AML-193 (cell line): ENCODE results near the gene WWOX.
"Not testable (repeated sequence)": the region's sequence is repeated elsewhere in the genome, so short reads cannot be mapped to it uniquely, and the experiment has no call there.

Source experiments
- DNase-seq, 2 experiments: peaks; one replicate each; lab custom pipeline; 2025; lab: John Stamatoyannopoulos, UW

WWOX gene

DNA sequence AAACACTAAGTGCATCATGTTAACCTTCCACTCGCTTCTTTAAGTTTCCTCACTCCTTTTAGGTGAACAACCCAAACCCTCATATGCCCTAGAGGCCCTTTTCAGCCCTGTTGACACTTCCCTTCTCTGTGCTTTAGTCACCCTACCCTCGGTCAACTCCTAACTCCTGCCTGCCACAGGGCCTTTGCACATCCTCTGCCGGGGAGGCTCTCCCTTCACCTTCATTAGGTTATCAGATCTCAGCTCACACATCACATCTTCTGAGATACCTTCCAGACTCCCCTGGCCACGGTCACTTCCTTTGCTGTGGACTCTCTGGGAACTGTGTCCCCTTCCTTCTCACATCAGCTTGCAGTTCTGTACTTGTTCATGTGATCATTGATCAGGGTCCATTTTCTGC lies 926.7 kb downstream of the WWOX start:
- no peak for DNase-seq

GRCh38 chr16:79036541-79036940 lies 937.1 kb downstream of the WWOX start:
- no peak for DNase-seq

DNA sequence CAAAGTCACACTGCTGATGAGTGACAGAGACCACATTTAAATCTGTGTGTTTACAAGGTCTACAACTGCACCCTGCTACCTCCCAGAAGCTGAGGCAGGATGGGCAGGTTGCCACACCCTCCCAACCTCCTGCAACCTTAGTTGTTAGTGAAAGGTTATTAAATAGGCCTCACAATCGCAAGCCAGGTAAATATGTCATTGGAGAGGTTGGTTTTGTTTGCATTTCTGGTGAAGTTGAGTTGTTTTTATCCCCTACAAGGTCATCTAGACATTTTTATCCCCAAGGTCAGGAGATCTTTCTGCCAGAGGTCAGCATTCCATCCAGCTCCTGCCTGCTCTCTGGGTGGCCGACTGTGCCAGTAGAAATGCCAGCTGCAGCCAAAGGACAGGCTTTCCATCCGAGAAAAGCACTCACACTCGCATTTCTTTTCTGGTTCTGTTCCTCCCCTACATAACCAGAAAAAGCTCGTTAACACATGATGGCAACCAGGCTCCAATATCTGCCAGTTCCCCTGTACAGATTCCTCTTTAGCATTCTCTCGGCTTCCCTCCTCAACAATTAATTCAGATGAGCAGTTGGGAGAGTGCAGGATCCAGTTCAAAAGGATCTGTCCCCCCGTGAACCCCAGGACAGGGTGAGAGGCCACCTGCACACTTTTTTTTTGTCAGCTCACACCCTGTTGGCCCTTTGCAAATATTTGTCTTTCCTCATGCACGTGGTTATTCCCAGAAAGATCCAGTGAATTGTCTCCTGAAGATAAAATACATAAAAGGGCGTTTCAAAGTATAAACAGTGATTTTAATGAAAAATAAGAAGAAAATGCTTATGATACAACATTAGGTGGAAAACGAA lies 938.3 kb downstream of the WWOX start:
- DNase-seq: no peak

- no peak for DNase-seq
These were observed 941.8 kb downstream of the WWOX start for GRCh38 chr16:79041206-79041605.

- DNase-seq: no peak
These were observed 942.7 kb downstream of the WWOX start for GRCh38 chr16:79042141-79042540.

DNA sequence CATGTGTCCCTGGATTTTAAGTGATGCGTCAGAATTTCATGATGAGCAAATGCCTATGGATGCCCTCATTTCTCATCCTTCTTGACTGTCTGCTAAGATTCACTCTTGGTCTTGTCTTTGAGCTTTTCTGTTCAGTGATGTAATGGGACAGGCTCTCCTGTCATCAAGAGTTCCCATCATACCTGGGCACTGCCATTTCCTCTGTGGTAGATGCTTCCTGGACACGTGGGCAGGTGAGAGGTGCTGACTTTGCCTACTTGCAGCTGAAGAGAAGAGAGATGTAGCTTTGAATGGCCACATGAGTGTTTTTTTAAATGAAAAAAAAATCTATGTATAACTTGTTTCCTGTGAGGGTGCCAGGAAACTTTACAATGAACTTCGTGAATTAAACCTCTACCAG lies 943.4 kb downstream of the WWOX start:
- DNase-seq: no peak

DNA sequence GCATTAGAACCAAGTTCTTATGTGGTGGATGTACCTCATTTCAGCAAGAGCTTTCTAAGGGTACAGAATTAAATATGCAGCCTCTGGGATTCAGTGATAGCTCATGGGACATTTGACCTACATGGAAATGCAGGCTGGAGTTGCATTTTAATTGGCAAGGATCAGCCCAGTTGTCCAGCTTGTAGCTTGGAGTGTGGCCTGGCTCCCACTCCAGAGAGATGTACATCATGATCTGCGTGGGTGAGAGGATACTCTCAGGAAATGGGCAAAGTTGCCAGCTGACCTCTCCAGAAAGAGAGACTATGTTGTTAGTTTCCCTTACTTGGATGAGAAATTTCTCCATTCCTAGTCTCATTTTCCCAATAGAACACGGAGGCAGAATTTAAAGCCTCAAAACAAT lies 945.7 kb downstream of the WWOX start:
- no peak for DNase-seq

GRCh38 chr16:79047337-79047736 lies 947.9 kb downstream of the WWOX start:
- peak; percentile 11 to 19 for DNase-seq

- no peak for DNase-seq
These were observed 949.6 kb downstream of the WWOX start for GRCh38 chr16:79049040-79049439.

GRCh38 chr16:79050063-79050462 lies 950.6 kb downstream of the WWOX start:
- no peak for DNase-seq

- DNase-seq: no peak
These were observed 951.9 kb downstream of the WWOX start for GRCh38 chr16:79051313-79051712.

GRCh38 chr16:79052198-79052597 lies 952.7 kb downstream of the WWOX start:
- DNase-seq: not testable (repeated sequence)

DNA sequence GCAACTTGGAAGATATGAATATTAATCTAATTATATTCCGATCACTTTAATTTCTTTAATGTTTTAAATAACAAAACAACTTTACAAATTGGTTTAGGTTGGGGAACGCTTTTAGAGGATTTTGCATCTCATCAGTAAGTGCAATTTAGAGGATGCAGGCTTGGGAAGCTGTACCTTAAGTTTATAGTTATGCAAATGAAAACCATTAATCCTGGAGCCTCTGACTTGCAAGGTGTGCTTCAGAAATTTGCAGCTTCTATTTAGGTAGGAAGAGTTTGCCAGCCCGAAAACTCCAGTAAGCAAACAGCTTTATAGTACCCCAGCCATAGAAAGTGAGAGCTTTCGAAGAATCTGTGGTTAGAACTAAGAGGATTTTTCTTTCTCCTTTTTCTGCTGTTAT lies 954.1 kb downstream of the WWOX start:
- DNase-seq: no peak

DNA sequence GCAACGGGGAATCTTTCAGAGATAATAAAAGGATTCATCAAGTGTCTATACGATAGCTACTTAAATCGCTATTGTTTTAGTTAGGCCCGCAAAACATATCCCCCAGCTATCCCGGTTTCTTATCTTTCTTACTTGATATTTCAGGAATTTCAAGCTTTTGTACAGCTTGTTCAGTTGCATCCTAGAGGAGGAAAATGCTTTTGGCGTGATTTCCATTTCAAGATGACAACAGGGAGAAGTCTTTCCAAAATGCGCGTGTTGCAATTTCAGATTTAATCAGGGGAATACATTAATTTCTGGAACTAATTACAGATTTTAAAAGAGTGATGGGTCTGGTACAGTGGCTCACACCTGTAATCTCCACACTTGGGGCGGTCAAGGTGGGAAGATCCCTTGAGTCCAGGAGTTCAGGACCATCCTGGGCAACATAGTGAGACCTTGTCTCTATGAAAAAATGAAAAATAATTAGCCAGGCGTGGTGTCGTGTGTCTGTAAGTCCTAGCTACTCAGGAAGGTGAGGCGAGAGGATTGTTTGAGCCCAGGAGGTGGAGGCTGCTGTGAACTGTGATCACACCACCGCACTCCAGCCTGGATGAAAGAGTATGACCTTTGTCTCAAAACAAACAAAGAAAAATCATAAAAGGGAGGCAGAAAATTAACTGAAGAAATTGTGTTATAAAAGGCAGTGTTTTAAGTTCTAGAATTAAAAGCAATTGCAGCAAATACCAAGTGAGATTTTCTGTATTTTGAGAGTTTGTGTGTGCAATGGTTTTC lies 954.9 kb downstream of the WWOX start:
- DNase-seq: no peak

- DNase-seq: no peak
These were observed 956.0 kb downstream of the WWOX start for GRCh38 chr16:79055251-79055970.

DNA sequence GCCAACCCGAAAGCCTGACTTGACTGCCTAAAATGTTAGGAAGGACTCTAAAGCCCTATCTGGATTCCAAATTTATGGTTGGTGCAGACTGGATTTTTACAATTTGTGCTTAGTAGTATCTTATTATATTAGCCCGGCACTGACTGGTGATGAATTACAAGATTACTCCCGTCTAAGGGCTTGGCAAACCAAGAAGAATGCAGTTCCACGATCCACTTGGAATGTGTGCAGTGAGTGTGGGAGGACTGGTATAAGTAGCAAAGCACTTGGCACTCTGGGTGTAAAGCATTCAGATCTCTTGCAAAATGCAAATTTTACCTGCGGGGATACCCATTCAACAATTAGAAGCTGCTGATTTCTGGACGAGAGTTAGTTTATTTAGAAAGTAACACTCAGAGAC lies 961.7 kb downstream of the WWOX start:
- DNase-seq: no peak

DNA sequence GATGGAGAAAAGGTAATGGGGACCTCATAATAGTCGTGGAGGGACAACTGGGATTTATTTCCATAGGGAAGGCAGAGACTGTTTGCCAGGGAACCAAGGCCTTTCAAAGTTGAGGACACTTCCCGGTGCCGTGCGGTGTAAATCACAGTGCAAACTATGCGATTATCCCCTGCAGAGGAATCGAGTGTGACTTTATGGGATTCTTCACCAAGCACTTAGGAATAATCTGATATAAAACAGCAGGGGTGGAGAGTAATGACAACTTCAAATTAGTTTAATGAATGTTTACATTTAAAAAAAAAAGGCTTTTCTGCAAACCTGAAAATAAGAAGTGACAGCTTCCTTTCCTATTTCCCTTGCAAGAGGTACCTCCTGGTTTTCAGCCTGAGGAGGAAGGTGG lies 962.9 kb downstream of the WWOX start:
- no peak for DNase-seq

DNA sequence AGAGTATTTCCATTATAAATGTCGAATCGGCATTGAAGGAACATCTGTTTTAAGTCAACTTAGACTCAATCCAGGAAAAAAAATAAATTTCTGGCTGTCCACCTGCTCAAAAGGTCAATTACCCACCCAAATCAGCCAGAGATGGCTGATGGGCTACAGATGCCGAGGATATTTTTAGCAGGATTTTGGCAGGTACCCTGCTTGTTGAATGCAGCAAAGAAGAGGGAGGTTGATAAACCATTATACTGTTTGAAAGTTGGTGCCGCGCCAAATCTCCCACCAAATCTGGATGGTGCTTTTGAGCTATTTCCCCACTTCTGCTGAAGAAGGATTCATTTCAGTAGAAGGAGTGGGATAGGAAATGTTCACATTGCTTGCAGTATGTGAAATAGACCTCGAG lies 963.4 kb downstream of the WWOX start:
- no peak for DNase-seq

DNA sequence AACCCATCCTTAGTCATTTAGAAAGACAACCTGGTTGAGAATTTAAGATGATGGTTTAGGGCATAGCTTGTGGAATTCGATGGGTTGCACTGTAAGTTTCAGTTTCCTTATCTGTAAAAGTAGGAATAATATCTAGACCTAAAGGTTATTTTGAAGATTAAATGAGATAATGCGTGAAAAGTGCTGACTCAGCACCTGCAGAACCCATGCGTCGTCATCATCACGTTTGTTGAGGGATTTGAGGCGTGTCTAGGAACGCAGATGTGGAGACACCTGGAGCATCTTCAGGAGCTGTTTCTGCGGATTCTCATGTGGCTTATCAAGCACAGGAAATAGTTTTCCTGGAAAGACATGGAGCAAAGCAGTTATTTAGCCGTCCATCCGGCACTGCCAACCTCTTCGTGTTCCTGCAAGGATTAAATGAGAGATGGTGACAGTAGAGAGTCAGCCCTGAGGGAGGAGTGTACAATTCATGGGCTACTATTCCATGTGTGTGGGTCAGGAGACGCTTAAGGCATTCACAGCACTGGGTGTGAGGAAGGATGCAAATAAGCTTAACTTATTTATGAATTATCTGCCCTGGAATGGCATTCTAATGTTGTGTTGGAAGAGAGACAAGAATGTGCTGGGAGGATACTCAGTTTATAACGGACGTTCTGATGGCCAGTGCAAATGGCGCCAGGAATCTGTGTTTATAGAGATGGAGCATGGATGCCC lies 965.0 kb downstream of the WWOX start:
- DNase-seq: no peak

GRCh38 chr16:79066561-79066960 lies 967.1 kb downstream of the WWOX start:
- DNase-seq: no peak

GRCh38 chr16:79067600-79067999 lies 968.1 kb downstream of the WWOX start:
- DNase-seq: no peak

- no peak for DNase-seq
These were observed 969.7 kb downstream of the WWOX start for GRCh38 chr16:79069121-79069520.
